HepG2 (cell line): ENCODE measurements around the gene TFEB. TPM values are rescaled to one million over a fixed set of nuclear protein-coding genes. Genes with fewer than 3 reads are reported as not detected.

Experiments
- ATAC-seq: fragments of 200-7000 bp; cut with Tn5 transposase; 3 replicates; pipeline ENCODE4 v1.9.1; 2020; ENCODE audit warnings: mild to moderate bottlenecking, moderate library complexity
- BruUV-seq: library from RNA; stranded (reverse); fragments of 400-500 nt; replicated peaks from 2 replicates; lab custom pipeline; 2021; lab: Mats Ljungman, UMichigan
- CTCF ChIA-PET: fragments of 300-600 bp; formaldehyde crosslinking; extraction: SDS; loops from one replicate; lab custom pipeline; 2021; ENCODE audit warnings: low total read pairs, inconsistent platforms, low intra/inter-chr PET ratio; lab: Yijun Ruan, JAX
- POLR2A ChIA-PET: fragments of 350-600 bp; sonication (Branson Sonifier 250); formaldehyde crosslinking; loops from one replicate; lab custom pipeline; 2020; ENCODE audit warnings: antibody characterized with exemption, inconsistent platforms; lab: Yijun Ruan, JAX
- DNase-seq: peaks from one replicate; pipeline ENCODE4 v3.0.0-alpha.2; 2015; ENCODE audit warnings: low spot score
- FAIRE-seq: peaks from 3 replicates; lab custom pipeline; 2011; peaks lifted over from hg19 to GRCh38; lab: Jason Lieb, UNC
- H2AFZ ChIP-seq: one replicate; pipeline ENCODE4 v1.6.1; 2011; ENCODE audit warnings: low read length, inconsistent platforms
- H3K27ac ChIP-seq: fragments of 300-600 bp; 3 replicates; pipeline ENCODE4 v1.8.0; 2011; ENCODE audit warnings: mixed run types, mild to moderate bottlenecking, mixed read lengths, low read length, inconsistent platforms; ENCODE audit not compliant: insufficient read depth; ENCODE audit errors: extremely low read length
- H3K27me3 ChIP-seq, 2 experiments: fragments of 200-600 bp in 1 of 2; 2 replicates in 1 of 2; 3 replicates in 1 of 2; pipeline versions ENCODE4 v1.6.0 to v1.8.0; 2011; ENCODE audit warnings: low read length in 2 of 2, mild to moderate bottlenecking in 2 of 2, moderate library complexity in 2 of 2, inconsistent platforms in 1 of 2; ENCODE audit not compliant: insufficient read depth in 2 of 2, control insufficient read depth in 1 of 2
- H3K36me3 ChIP-seq, 2 experiments: fragments of 200-600 bp in 1 of 2; replicated peaks in 1 of 2; 2 replicates in 1 of 2; 3 replicates in 1 of 2; pipeline versions ENCODE4 v1.5.1 to v1.8.0; 2011; ENCODE audit warnings: low read length in 2 of 2, inconsistent platforms in 1 of 2; ENCODE audit not compliant: insufficient read depth in 2 of 2, control insufficient read depth in 1 of 2
- H3K4me1 ChIP-seq: 2 replicates; pipeline ENCODE4 v1.5.1; 2012; ENCODE audit warnings: low read length, inconsistent platforms; ENCODE audit not compliant: insufficient read depth
- H3K4me2 ChIP-seq: 2 replicates; pipeline ENCODE4 v1.6.0; 2011; ENCODE audit warnings: low read depth, low read length, inconsistent platforms
- H3K4me3 ChIP-seq, 3 experiments: fragments of 200-600 bp in 1 of 3; sonication (generic), shearing (Covaris generic) in 1 of 3; replicated peaks in 1 of 3; 2 replicates each; pipeline ENCODE4 v1.5.1; 2011 to 2016; ENCODE audit warnings: low read length in 3 of 3, inconsistent platforms in 2 of 3, low read depth in 2 of 3, mild to moderate bottlenecking in 2 of 3, control low read depth in 1 of 3, mixed read lengths in 1 of 3; ENCODE audit not compliant: insufficient read depth in 1 of 3
- H3K79me2 ChIP-seq: one replicate; pipeline ENCODE4 v1.6.1; 2011; ENCODE audit warnings: low read length, inconsistent platforms; ENCODE audit not compliant: insufficient read depth
- H3K9ac ChIP-seq: 2 replicates; pipeline ENCODE4 v1.6.0; 2011; ENCODE audit warnings: mild to moderate bottlenecking, low read depth, low read length, inconsistent platforms; ENCODE audit not compliant: insufficient read depth
- H3K9me3 ChIP-seq: 2 replicates; pipeline ENCODE4 v1.5.1; 2012; ENCODE audit warnings: mild to moderate bottlenecking, low read length
- H4K20me1 ChIP-seq: 2 replicates; pipeline ENCODE4 v1.6.0; 2011; ENCODE audit warnings: inconsistent platforms, mild to moderate bottlenecking, low read length, moderate library complexity; ENCODE audit not compliant: insufficient read depth
- AGO2 ChIP-seq: fragments of 200-400 bp; formaldehyde crosslinking; optimal IDR thresholded peaks from 2 replicates; pipeline ENCODE3; 2017; ENCODE audit warnings: mild to moderate bottlenecking, low read depth, low read length, moderate library complexity
- ATF4 ChIP-seq, 2 experiments: fragments of 450-650 bp in 1 of 2; sonication (generic) in 1 of 2; formaldehyde crosslinking; IDR thresholded peaks; 2 replicates each; pipeline versions ENCODE4 v1.5.0 to v1.8.0; 2020 to 2022; ENCODE audit warnings: mild to moderate bottlenecking in 1 of 2, missing genetic modification reagents in 1 of 2
- CREB1 ChIP-seq, 2 experiments: fragments of 450-650 bp in 1 of 2; IDR thresholded peaks; 2 replicates each; pipeline ENCODE4 v1.6.1; 2016 to 2017; ENCODE audit warnings: control low read depth in 1 of 2, mild to moderate bottlenecking in 1 of 2, missing compliant biosample characterization in 1 of 2, missing genetic modification characterization in 1 of 2
- PRDM15 ChIP-seq: sonication (generic); formaldehyde crosslinking; IDR thresholded peaks from 2 replicates; pipeline ENCODE4 v1.4.0; 2020; ENCODE audit warnings: missing genetic modification reagents
- SMYD3 ChIP-seq: sonication (generic); formaldehyde crosslinking; IDR thresholded peaks from 2 replicates; pipeline ENCODE4 v1.8.1; 2023; ENCODE audit warnings: mild to moderate bottlenecking, missing genetic modification reagents
- ZFP41 ChIP-seq: sonication (generic); formaldehyde crosslinking; IDR thresholded peaks from 2 replicates; pipeline ENCODE4 v1.4.0; 2020; ENCODE audit warnings: mild to moderate bottlenecking, missing genetic modification reagents, borderline replicate concordance
- ZNF142 ChIP-seq: sonication (generic); formaldehyde crosslinking; IDR thresholded peaks from 2 replicates; pipeline ENCODE4 v1.4.0; 2020; ENCODE audit warnings: missing genetic modification reagents
- ZNF253 ChIP-seq: sonication (generic); formaldehyde crosslinking; IDR thresholded peaks from 2 replicates; pipeline ENCODE4 v1.8.0; 2022; ENCODE audit warnings: mild to moderate bottlenecking, missing genetic modification reagents, borderline replicate concordance
- ZNF33B ChIP-seq: sonication (generic); formaldehyde crosslinking; IDR thresholded peaks from 2 replicates; pipeline ENCODE4 v1.5.1; 2020; ENCODE audit warnings: mild to moderate bottlenecking, missing genetic modification reagents
- ZNF746 ChIP-seq: sonication (generic); formaldehyde crosslinking; IDR thresholded peaks from 2 replicates; pipeline ENCODE4 v1.8.0; 2022; ENCODE audit warnings: mild to moderate bottlenecking, missing genetic modification reagents
- WGBS: methylation state at CpG from one replicate; pipeline ENCODE4 v1.1.6; 2017; ENCODE audit warnings: low lambda C conversion rate; 5-methylcytosine and 5-hydroxymethylcytosine counted together
- in situ Hi-C: cut with HindIII; loops from 2 replicates; pipeline ENCODE4 v1.10.0; 2017; ENCODE audit warnings: low pct_unique_long_range_greater_than_20kb; ENCODE audit not compliant: extremely low pct_ligation_motif_present
- intact Hi-C: fragments of 100-400 bp; cut with micrococcal nuclease; formaldehyde crosslinking; loops from one replicate; pipeline ENCODE4 v1.10.0; 2022; ENCODE audit not compliant: unreplicated experiment
- polyA plus RNA-seq, 8 experiments: library from polyadenylated mRNA; depleted of rRNA in 3 of 8; stranded (reverse) in 7 of 8; unstranded in 1 of 8; fragments of >200 nt; fragmentation: Illumina TruSeq in 4 of 8; extraction: Trizol in 4 of 8; gene quantifications; 2 replicates each; pipeline versions ENCODE4 v1.2.1 to v1.2.3, GENCODE V29; 2011 to 2016; ENCODE audit warnings: low read depth in 4 of 8, missing spikeins in 1 of 8, mixed read lengths in 1 of 8; ENCODE audit not compliant: insufficient read depth in 1 of 8
- total RNA-seq, 5 experiments: library from RNA; depleted of rRNA; stranded (reverse); fragments of >200 nt; fragmentation: Illumina TruSeq; extraction: Trizol; gene quantifications; 2 replicates each; pipeline ENCODE4 v1.2.3, GENCODE V29; 2016; ENCODE audit warnings: low read depth in 1 of 5

The TFEB gene
- total and polyA plus RNA-seq, 2 of the 13 experiments (the other 11 are each of a cell fraction or from before 2014, with no cell fraction given): 13.3 to 18.7 TPM

GRCh38 chr6:41743406-41744235, 8.2 kb upstream of the TFEB start:
- Histone ChIP-seq H3K4me3 (no peak overlapping the region), H3K9ac (no peak overlapping the region), H3K27ac (no peak overlapping the region), H4K20me1 (no peaks in the 10 kb centered on the region), H2AFZ (no peak overlapping the region), H3K4me2 (no peak overlapping the region), H3K9me3 (no peaks in the 10 kb centered on the region), H3K79me2 (no peaks in the 10 kb centered on the region), H3K4me1 (peaks cover 100% of the 10 kb centered on the region), H3K27me3 (no peaks in the 10 kb centered on the region), H3K36me3 (no peaks in the 10 kb centered on the region)
- intact Hi-C loops (no loop called here), in situ Hi-C loops (no loop called here)
- ChIA-PET POLR2A (interaction anchor here (1.1 to 10.4 kb wide), 4 partner anchors 9 to 25 kb away, joined by 5 to 120 read pairs (median 66); partner anchors contain the start of gene TFEB), CTCF (no interaction called here)
- DNase-seq (no peak), ATAC-seq (no peak), FAIRE-seq (no peak)
- BruUV-seq: no TSS peak
- TF ChIP-seq CREB1 (IDR thresholded peaks at IDR 0.05) (no peak), CREB1 (CRISPR knock-in tag; IDR thresholded peaks at IDR 0.05) (no peak), ZNF746 (CRISPR knock-in tag) (no peak), ATF4 (CRISPR knock-in tag; IDR thresholded peaks at IDR 0.05) (no peak), AGO2 (peak; percentile 59), ZNF33B (CRISPR knock-in tag) (no peak), ZNF142 (CRISPR knock-in tag) (no peak), PRDM15 (CRISPR knock-in tag) (peak; percentile 81), ZNF253 (CRISPR knock-in tag) (no peak), ZFP41 (CRISPR knock-in tag) (no peak), SMYD3 (CRISPR knock-in tag) (no peak)
- WGBS: 95% methylated on average over 1 of the region's 6 CpGs
